Fibroblast of skin of left quadriceps (primary cell): ENCODE data around the gene CHRNB1.

Experiments used
- DNase-seq, 2 experiments: peaks; one replicate each; pipeline ENCODE4 v3.0.0-alpha.2; 2013; ENCODE audit warnings: low read depth in 2 of 2

The CHRNB1 gene

GRCh38 chr17:7483255-7484066 lies 38.6 kb downstream of the CHRNB1 start:
- peak; percentile 87 for DNase-seq

GRCh38 chr17:7484067-7484918 lies 39.4 kb downstream of the CHRNB1 start, which contains the start of gene POLR2A:
POLR2A (plus strand) TSS chr17:7484366.
- peak; percentile 94 to 96 for DNase-seq

- DNase-seq, result no peak
These were observed 40.1 kb downstream of the CHRNB1 start for GRCh38 chr17:7484919-7485377.

- DNase-seq, result no peak
These were observed 41.3 kb downstream of the CHRNB1 start for GRCh38 chr17:7486181-7486580.

- no peak for DNase-seq
These were observed 45.3 kb downstream of the CHRNB1 start for GRCh38 chr17:7490144-7490543.

- no peak for DNase-seq
These were observed 46.7 kb downstream of the CHRNB1 start for GRCh38 chr17:7491583-7491982.

GRCh38 chr17:7493941-7494340 lies 49.1 kb downstream of the CHRNB1 start:
- DNase-seq, result no peak

- DNase-seq, result no peak
These were observed 51.1 kb downstream of the CHRNB1 start for GRCh38 chr17:7495906-7496434.

- DNase-seq, result no peak
These were observed 51.8 kb downstream of the CHRNB1 start for GRCh38 chr17:7496470-7497183.

- no peak for DNase-seq
These were observed 52.4 kb downstream of the CHRNB1 start for GRCh38 chr17:7497228-7497627.

GRCh38 chr17:7497636-7498035 lies 52.8 kb downstream of the CHRNB1 start:
- no peak for DNase-seq

- no peak for DNase-seq
These were observed 54.3 kb downstream of the CHRNB1 start for GRCh38 chr17:7499161-7499560.

GRCh38 chr17:7501729-7502128 lies 56.9 kb downstream of the CHRNB1 start:
- no peak for DNase-seq

GRCh38 chr17:7502171-7502847 lies 57.4 kb downstream of the CHRNB1 start:
- no peak for DNase-seq

GRCh38 chr17:7502987-7503386 lies 58.1 kb downstream of the CHRNB1 start:
- no peak for DNase-seq

- DNase-seq, result no peak
These were observed 58.7 kb downstream of the CHRNB1 start for GRCh38 chr17:7503521-7503920.
